Globus pallidus (tissue), 1 donor: ENCODE data around the gene UBAP2.

Experiments used
- DNase-seq: peaks from one replicate; pipeline ENCODE4 v3.0.0-alpha.2; 2015; ENCODE audit warnings: low spot score

UBAP2 gene

DNA sequence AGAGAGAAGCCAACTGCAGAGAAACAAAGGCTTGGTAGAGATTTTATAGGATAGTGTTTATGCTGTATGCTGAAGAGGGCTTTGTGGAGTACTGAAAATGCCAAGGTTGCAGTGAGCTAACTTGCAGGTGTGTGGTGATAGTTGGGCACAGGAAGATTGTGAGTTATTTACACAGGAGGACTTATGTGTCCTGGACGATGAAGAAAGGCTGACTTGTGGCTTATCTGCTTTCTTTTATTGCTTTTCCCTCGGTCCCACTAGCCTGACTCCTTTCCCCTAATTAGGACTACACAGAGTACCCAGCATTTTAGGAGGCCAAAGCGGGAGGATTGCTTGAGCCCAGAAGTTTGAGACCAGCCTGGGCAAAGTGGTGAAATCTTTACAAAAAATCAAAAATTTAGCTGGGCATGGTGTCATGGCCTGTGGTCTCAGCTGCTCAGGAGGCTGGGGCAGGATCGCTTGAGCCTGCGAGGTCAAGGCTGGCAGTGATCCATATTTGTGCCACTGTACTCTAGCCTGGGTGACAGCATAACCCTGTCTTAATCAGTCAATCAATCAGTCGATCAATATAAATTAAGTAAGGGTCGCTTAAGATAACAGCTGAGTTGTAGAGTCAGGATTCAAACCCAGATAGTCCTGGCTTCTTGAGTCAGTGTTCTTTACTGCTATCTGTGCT is 169.9 kb downstream of the UBAP2 start:
- no peak for DNase-seq

DNA sequence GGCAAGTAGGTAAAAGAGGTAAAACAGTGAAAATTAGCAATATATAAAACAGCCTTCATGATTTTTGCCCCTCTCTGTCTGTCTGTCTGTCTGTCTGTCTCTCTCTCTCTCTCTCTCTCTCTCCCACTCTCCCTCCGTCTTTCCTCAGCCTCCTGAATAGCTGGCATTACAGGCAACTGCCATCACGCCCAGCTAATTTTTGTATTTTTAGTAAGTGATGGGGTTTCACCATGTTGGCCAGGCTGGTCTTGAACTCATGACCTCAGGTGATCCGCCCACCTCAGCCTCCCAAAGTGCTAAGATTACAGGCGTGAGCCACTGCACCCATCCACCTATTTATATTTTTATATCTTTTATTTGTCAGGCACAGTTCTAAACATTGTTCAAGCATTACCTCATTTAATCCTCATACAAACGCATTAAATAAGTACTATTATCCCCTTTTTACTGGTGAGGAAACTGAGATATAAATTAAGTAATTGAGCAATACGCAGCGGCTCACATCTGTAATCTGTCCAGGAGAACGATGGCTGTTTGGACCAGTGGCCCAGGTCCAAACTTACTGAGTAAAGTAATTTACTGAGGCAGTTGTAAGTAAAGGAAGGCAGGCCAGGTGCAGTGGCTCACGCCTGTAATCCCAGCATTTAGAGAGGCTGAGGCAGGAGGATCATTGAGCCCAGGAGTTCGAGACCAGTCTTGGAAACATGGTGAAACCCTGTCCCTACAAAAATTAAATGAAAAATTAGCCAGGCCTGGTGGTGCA is 170.8 kb downstream of the UBAP2 start:
- no peak for DNase-seq
